IPS-18c (cell line): ENCODE measurements around the gene SKI.
"Not testable (repeated sequence)": the region's sequence is repeated elsewhere in the genome, so short reads cannot be mapped to it uniquely, and the experiment has no call there.

Source experiments
- H3K4me3 ChIP-seq: 2 replicates; pipeline ENCODE4 v1.7.0; 2013; ENCODE audit warnings: low read depth, mild to moderate bottlenecking, low read length, moderate library complexity; ENCODE audit not compliant: insufficient read depth
- H3K9me3 ChIP-seq: one replicate; pipeline ENCODE4 v1.6.1; 2013; ENCODE audit warnings: mild to moderate bottlenecking, low read length, moderate library complexity; ENCODE audit not compliant: control insufficient read depth, insufficient read depth

The SKI gene

DNA sequence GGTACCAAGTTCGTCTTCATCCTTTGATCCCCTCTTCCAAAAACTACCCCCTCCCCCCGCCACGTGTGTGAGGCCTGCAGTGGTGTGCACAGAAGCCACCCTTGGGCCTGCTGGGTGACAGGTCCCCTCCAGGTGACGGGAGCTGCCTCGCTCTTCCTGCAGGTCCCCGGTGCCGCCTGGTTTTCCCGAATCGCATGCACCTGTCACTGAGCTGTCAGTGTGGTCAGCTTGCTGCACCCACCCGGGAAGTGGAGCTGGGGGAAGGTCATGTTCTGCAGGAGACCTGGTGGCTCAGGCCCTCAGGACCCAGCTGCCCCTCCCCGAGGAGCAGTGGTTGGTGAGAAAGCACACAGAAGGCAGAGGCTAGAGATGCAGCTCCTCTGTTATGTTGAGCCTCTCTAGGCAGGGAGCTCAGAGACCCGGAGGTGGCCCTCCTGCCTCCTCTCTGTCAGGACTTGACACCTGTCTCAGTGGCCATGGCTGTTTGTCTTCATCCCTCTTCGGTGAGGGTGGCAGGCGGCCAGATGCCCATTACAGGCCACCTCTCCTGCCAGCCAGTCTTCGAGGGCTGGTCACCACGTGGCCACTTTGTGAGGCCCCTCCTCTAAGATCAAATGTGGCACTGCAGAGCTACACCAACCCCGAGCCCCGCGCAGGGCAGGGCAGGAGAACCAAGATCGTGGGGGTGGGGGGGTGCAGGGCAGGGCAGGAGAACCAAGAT lies 60.9 kb downstream of the SKI start:
- no peaks in the 10 kb centered on the region for H3K9me3 ChIP-seq

GRCh38 chr1:2289607-2290006 lies 61.5 kb downstream of the SKI start:
- H3K9me3 ChIP-seq = no peaks in the 10 kb centered on the region
- no peak overlapping the region for H3K4me3 ChIP-seq

More for the DNA sequence above, 60.9 kb downstream of the SKI start:
- H3K4me3 ChIP-seq = no peak overlapping the region

GRCh38 chr1:2290171-2290578 lies 62.1 kb downstream of the SKI start:
- H3K9me3 ChIP-seq = no peaks in the 10 kb centered on the region
- no peak overlapping the region for H3K4me3 ChIP-seq

GRCh38 chr1:2290595-2291510 lies 62.7 kb downstream of the SKI start:
- no peak overlapping the region for H3K4me3 ChIP-seq
- no peaks in the 10 kb centered on the region for H3K9me3 ChIP-seq

DNA sequence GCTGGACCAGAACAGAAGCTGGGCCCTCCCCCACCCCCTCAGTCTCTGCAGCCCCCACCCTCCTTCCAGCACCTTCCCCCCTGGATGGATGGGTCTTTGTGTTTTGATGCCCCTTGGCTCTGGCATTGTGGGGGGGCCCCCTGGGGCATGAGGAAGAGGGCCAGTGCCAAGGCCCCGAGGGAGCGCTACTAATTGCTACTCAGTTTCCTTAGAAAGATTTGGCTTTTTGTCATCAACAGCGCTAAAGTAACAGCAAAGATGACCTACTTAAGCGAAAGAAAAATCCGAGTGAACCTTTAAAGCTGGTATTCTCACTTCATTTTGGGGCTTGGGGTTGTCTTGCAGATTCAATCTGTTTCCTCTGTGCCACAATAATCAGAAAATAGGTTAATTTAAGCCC lies 63.5 kb downstream of the SKI start:
- Histone ChIP-seq H3K4me3 (no peak overlapping the region), H3K9me3 (no peaks in the 10 kb centered on the region)

DNA sequence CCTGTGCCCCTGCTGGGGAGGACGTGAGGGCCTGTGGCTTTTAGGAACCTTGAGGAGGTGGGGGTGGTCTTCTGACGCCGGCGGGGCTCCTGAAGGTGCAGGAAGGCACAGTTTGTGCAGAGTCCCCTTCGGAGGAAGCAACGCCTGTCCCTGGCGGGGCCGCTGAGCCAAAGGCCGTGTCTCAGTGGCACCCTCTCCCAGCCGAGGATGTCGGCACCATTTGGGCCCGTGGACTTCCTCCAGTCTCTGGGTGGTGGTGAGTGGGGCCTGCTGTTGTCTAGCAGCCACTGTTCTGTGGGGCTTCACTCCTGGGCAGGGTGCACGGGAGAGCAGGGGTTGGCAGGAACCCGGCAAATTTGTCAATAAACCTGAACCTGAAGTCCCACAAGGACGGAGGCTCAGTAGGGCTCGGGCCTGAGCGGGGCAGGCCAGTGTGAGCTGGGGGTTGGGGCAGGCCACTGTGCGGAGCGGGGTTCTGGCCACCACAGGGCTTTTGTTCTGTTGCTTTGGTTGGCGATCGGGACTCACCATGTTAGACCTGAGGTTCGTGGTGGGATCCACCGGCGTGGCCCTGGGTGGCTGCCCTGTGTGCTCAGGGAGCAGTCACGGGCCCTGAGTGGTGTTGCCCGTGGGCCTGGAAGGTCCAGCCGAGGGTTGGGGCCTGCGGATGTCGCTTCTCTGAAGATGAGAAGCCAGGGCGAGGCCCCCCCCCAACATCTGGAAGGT lies 64.8 kb downstream of the SKI start:
- H3K9me3 ChIP-seq = no peaks in the 10 kb centered on the region
- no peak overlapping the region for H3K4me3 ChIP-seq

GRCh38 chr1:2294033-2294724 lies 66.1 kb downstream of the SKI start:
- no peak overlapping the region for H3K4me3 ChIP-seq
- no peaks in the 10 kb centered on the region for H3K9me3 ChIP-seq

DNA sequence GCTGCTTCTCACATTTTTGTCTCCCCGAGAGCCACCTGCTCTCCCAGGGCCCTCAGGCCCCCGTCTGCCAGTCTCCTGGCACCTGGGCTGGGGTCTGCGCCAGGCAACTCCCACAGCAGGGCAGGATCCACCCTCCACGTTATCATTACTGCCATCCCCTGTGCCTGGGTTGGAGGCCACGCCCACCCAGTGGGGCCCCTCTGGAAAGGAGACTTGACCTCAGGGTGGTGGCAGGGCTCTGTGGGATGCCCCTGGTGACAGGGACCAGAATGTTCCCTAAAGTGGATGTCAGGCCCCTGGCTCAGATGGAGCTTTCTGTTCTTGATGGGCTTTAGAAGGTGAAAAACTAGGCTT lies 66.6 kb downstream of the SKI start:
- no peak overlapping the region for H3K4me3 ChIP-seq
- H3K9me3 ChIP-seq = no peaks in the 10 kb centered on the region

- no peak overlapping the region for H3K4me3 ChIP-seq
- no peaks in the 10 kb centered on the region for H3K9me3 ChIP-seq
These were observed 67.4 kb downstream of the SKI start for GRCh38 chr1:2295526-2295925.

DNA sequence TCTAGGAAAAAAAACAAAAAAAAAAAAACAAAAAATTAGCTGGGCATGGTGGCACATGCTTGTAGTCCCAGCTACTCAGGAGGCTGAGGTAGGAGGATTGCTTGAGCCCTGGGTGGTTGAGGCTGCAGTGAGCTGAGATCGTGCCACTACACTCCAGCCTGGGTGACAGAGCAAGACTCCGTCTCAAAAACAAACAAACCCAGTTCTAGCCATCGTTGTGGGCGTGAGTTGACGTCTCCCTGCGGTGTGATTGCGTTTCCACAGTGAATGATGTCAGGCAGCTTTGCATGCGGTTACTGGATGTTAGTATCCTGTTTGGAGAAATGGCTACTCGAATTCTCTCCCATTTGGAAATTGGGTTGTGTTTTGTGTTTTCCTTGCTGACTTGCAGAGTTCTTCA lies 68.1 kb downstream of the SKI start:
- not testable (repeated sequence) for H3K9me3 ChIP-seq, H3K4me3 ChIP-seq

- Histone ChIP-seq H3K9me3 (no peaks in the 10 kb centered on the region), H3K4me3 (no peak overlapping the region)
These were observed 68.5 kb downstream of the SKI start for GRCh38 chr1:2296614-2297013.

- Histone ChIP-seq H3K9me3 (no peaks in the 10 kb centered on the region), H3K4me3 (no peak overlapping the region)
These were observed 69.3 kb downstream of the SKI start for GRCh38 chr1:2297246-2298011.

DNA sequence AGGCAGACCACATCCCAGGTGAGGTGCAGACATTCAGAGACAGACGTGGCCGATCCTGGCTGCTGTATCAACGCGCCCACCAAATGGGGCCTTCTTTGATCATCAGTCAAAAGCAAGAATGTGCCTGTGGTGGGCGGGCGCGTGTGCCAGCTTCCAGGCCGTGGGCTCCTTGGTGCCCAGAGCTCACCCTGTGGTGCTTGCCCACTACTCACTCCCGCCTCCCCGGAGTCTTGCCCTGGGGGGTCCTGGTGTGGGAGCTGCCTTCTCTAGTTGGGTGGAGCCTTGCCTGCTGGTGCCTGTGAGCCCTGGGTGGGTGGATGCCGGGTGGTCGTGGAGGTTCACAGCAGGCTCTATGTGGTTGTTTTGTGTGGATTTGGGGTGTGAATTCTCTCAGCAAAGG lies 70.6 kb downstream of the SKI start:
- H3K4me3 ChIP-seq = no peak overlapping the region
- H3K9me3 ChIP-seq = no peaks in the 10 kb centered on the region

DNA sequence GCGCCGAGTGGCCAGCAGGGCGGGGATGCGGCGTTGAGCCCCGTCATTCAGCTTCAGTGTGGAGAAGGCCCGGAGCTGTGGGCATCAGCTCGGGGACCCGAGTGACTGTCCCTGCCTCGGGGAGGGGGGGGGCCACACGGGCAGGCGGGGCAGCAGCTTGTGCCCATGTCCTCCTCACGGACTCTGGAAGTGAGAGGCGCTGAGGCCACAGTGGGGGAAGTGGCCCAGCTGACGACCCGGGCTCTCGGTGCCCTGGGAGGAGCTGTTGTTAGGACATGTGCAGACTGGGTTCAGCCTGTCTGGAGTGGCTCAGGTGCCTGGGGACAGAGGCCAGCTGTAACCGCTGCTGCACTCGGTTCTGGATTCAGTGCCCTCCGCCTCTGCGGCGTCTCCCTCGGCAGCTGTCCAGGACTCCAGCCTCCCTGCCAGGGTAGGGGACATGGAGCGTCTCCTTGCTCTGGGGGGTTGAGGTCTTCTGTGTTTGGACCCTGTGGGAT lies 71.1 kb downstream of the SKI start:
- Histone ChIP-seq H3K4me3 (no peak overlapping the region), H3K9me3 (no peaks in the 10 kb centered on the region)

- no peaks in the 10 kb centered on the region for H3K9me3 ChIP-seq
- H3K4me3 ChIP-seq = no peak overlapping the region
These were observed 72.1 kb downstream of the SKI start for GRCh38 chr1:2300004-2300771.
